Endometrial microvascular endothelial cells (primary cell): Measurements from ENCODE around the gene HOXA5. TPM values are rescaled to one million over a fixed set of nuclear protein-coding genes. Genes with fewer than 3 reads are reported as not detected.

Source experiments
- in situ Hi-C: cut with HindIII; loops from 2 replicates; pipeline ENCODE4 v1.10.0; 2017; ENCODE audit warnings: low sequenced_read_pairs, low pct_unique_long_range_greater_than_20kb; ENCODE audit errors: inconsistent ontology term
- total RNA-seq: library from RNA; depleted of rRNA; stranded (reverse); fragments of >200 nt; gene quantifications from one replicate; pipeline ENCODE4 v1.2.3, GENCODE V29; 2015; ENCODE audit errors: inconsistent ontology term

HOXA5 gene
- total RNA-seq, 1 donor from 2014 or later = 4.4 TPM

DNA sequence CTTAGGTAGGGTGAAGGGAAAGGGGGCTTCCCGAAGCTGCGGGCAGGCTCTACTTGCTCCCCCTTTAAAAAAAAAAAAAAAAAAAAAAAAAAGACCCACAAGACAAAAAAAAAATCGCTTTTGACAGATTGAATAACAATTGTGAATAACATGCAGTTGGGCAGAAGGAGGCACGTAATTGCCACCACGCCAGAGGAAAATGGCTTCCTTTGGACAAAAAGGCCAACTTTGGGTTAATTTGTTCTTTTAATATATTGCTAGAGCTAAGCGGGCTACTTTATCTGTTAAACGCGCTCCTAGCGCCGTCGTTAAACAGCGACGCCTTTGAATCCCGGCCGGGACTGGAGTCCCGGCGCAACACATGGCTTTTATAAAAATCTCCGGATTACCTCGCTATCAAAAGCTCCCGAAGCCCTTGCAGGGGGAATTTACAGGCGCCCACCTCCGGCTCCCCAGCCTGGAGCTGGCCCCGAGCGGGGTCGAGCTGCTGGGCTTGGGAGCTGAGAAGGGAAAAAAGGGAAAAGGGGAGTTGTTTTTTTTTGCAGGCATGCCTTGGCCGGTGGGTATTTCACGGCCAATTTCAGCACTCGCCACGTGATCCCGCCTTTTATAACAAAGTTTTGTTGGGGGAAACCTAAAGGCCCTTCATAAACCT is 40.3 kb upstream of the HOXA5 start:
- in situ Hi-C loops = no loop called here

DNA sequence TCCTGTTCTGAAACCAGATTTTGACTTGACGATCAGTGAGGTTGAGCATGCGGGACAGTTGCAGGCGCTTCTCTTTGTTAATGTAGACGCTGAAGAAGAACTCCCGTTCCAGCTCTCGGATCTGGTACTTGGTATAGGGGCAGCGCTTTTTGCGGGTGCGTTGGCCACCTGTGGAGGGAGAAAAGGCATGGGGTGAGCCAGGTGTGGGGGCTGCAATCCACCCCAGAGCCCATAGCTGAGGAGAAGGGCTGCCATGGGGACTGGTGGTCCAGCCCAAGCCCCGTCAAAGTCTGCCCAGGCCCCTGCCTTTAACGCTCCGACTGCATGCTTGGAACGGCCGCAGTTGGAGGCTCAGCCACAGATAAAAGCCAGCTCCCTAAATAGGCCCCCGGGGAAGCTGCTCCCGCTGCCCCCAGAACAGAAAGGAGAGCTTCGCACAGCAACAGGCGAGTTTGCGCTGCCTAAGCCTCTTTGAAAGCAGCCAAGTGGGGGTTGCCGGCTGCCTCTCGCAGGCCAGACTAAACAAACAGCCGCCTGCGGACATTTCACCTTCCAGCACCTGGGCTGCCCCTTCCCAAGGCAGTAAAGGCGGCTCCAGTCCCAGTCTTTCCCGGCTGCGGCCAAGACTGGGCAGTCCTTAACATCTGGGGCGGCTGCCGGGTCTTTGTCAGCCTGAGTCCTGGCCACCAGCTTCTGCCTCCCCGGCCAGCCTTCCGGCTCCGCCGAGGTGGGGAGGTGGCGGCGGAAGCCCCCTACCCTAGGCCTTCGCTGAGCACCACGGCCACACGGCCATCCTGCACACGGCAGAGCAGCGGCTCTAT is 39.6 kb upstream of the HOXA5 start:
- in situ Hi-C loops = no loop called here

DNA sequence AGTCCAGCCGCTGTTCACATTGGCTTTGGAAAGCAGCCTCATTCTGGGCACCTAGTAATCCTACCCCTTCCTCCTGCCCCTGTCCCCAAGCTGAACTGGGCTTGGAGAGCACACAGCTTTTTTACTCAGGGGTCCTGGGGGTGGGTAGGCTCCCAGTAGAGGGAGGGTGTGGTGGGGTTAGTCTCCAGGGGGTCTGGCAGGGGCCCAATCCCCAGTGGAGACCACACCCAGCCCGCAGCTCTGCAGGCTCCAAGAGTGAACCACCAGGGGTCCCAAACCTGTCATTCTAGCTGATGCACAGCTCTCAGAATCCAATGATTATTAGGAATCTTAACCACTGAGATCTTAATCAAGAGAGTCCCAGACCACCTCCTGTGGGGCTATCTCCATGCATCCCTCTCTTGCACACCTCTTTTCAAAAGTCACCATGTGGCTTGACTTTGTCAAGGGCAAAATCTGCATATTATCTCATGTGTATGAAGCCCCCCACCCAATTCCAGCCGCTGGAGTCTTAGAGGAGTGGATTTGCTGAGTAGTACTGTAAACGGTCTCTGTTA is 38.9 kb upstream of the HOXA5 start:
- in situ Hi-C loops = no loop called here

DNA sequence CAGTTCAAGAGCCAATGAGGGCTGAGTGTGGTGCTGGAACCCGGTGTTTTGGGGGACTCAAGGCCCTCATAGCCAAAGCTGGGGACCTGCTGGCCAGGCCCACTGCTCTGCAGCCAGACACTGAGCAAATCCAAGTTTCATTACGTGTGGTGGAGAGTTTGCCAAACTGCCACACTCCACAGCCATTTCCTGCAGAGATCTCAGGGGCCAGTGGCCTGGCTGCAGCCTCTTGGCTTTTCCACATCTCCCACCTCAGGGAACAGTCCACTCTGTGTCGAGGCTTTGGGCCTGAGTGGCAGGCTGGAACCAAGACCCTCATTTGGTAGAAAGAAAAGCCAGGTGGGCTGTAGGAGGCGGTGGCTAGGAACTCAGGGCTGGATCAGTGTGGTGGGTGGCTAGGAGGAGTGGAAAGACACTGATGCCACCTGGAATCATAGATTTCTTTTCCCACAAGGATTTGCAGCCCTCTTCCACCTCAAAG is 38.4 kb upstream of the HOXA5 start:
- in situ Hi-C loops = no loop called here

DNA sequence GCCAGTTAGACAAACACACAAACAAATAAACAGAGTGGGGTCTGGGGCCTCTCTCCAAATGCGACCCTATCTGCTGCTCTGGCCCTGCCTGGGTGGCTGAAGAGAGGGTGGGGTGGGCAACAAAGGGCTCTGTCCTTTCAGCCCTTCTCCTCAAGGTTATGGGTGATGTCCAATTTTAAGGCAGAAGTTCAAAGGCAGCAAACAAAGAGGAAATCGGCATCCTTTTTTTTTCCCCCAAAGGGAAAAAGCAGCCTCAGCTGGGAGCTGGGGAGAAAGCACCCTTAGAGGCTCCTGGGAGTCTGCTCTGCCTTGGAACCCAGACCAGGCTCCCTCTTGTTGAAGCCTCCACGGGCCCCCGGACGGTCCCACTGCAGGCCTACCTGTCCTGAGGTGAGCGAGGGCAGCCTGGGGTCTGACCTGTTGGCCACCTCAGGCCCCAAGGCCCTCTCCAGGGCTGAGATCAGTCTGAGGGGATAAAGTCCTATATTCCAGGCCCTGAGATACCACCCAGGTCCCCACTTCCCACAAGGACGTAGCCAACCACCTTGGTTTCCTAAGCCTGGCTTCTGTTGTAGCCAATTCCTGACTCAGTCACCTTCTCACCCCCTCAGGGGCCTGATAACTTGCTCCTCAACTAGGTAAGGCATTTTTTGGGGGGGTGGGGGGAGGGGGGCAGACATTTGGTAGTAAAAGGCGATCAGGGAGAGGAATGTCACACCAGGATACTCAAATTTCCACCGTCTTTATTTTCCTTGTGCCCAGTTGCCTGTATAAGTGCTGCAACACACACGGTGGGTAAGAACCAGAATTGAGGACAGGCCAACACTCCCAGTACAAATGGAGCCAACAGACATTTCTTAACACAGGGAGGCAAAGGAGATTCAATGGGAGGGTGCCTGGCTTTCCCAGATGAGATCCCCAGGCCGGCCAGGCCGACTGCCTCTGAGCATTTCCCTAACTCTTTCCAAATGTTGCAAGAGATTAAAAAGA is 37.2 kb upstream of the HOXA5 start:
- in situ Hi-C loops = no loop called here

- in situ Hi-C loops = no loop called here
These were observed 36.3 kb upstream of the HOXA5 start for GRCh38 chr7:27179503-27180430.

DNA sequence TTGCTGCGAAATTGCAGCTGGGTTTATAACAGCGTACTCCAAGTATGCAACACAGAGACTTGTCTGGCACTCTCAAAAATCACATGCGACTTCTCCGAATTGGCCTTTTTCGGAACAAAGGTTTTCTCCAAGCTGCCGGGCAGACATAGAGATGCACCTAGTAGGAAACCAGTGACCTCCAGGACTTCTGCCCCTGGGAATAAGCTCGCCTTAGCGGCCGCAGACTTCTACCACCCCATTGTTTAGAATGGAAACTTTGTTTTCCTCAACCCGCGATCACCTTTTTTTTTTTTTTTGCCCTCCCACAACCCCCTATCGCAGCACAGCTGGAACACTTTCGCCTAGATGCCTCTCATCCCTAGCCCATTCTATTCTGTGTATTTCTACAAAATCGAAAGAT is 35.5 kb upstream of the HOXA5 start:
- in situ Hi-C loops = no loop called here

DNA sequence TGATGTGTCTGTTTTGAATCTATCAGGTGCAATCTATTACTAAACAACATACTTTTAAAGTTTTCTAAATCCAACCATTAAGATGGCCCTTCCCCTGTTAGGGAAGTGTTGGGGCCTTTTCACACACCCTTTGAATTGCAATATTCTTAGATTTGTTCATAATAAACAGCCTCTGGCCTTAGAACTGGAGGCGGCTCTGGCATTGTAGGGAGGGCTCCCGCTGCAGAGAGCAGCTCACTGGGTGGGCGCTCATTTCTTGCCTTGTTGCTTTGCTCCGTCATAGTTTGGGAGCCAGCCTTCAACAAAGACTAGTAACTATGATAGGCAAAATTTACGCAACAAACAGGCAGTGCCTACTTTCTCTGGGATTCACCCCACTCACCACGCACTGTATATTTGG is 34.9 kb upstream of the HOXA5 start:
- in situ Hi-C loops = no loop called here

DNA sequence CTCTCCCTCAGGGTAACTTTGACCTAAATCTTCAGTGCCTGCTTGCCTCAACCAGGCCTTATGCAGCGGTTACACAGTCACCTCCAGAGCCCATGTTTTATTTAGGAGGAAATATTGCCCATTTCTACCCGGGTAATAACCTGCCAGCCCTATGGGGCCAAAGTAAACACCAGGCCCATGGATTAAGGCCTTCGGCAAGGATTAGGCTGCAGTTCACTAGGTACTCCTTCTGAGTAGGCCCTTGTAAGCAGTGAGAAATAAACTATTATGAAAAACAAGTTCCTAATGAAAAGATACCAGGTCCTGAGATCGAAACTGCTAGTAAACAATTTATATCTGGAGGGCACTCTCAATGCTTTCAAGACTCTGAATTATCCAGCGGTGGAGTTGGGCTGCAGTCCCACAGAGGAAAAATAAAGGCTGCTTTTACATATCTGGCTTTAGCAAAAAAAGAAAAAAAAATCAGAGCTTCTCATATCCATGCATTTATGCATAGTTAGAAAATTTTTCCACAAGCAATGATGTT is 34.4 kb upstream of the HOXA5 start:
- in situ Hi-C loops = no loop called here

DNA sequence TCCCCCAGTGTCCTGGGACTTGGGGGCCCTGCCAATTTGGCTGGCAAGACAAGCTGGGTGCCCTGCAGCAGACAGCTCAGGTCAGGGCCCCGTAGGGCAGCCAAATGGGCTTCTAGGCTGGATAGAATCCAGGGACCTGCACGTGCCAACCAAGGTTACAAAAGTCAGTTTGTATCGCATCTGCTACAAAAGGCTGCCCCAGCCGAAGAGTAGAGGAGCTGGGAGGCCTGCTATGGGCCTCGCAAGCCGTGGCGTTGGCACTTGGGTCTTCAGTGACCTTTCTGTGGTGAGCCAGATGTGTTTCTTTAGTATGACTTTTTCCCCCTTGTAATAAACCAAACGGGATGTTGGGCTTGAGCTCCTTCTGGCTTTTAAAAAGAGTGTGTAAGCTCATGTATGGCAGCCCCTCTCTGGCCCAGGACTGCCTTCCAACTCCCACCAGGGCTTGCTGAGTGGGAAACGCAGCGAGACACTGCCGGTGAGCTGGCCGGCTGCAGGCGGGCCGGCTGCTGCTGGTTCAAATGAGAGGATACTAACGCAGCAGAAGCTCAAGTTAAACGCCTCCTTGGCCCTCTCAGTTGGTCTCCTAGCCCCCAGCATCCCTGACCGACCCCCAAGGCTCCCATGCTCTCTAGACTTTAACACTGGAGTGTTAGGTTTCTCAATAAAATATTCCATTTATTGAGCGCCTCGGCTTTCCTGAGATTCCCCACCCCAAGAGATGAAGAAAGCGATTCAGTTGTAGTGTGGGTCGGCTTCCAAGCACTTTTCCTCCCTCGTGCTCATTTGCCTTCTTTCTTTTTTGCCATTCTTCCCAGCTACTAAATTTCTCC is 33.7 kb upstream of the HOXA5 start:
- in situ Hi-C loops = no loop called here

- in situ Hi-C loops = no loop called here
These were observed 33.0 kb upstream of the HOXA5 start for GRCh38 chr7:27176524-27176845.

DNA sequence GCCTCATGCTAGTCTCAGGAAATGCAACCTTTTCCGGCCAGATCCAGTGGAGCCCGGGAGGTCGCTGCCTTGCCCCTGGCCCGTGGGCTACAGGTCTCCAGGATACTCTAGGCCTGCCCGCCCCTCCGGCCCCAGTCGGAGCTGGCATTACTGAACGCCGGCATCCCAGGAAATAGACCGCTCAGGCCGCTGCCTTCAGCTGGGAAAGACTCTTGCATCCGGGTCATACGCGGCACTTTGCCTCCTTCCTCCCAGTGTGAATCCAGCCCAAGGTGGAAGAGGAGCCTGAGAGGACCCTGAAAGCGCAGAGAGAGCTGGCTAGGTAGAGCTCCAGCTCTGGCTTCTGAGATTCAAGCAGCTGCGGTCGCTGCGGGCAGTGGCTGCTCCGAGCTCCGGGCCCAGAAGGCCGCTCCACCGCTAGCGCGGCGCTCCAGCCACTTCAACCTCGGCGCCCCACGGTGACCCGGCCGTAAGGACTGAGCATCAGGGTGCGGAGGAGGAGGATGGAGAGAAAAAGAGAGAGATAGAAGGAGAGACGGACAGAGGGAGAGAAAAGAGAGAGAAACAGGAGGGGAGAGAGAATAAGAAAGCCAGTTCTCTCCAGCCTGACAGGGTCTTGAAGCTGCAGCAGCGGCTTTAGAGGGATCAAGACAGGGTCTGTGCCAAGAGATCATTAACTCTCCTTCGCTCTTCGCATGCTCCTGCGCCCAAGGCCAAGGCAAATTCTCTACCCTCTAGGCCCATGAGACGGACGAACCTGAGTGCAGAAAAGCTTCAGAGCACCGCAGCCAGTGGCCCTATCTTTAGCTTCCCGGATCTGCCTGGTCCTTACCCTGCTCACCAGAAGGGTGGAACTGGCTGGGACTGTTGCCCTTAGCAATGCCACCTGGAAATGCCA is 32.4 kb upstream of the HOXA5 start:
- in situ Hi-C loops = no loop called here

DNA sequence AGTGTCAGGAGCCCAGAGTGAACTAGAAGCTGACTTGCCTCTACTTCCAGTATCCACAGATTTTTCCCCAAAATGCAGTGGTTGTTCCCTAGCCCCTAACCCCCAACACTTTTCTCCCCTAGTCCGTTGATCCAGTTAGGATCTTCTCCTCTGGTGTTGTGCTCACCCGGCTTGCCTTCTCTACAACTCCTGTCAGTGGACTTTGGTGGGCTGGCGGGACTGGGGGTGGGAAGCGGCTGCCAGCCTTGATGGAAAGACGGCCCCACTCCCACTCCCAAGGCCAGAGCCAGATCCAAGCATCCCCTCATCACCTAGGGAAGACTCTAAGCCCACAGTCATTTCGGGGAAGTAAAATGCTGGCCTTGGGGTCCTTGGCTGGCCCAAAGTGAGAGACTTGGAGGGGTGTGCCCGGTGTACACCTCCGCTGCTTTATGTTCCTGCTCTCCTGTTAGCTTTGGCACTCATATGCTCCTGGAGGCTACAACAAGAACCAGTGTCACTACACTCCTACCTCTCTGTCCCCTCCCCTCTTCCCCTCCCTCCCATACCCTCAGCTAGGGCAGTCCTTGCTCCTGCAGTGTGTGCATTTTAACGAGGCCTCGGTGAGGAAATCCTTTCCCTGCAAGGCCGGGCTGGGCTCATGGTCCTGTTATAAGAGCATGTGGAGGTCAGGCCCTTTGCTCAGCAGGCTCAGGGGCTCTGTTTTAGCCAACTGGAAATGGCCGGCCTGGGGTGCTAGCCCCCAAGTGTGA is 31.6 kb upstream of the HOXA5 start:
- in situ Hi-C loops = no loop called here

GRCh38 chr7:27173956-27174873 is 30.7 kb upstream of the HOXA5 start, which contains the start of gene HOXA10:
HOXA10 (minus strand) TSS chr7:27174320; CDS start chr7:27174306, 14 bp downstream.
- in situ Hi-C loops = no loop called here
